DND-41 (cell line): ENCODE measurements around the gene GPRC5D.

Source experiments
- ATAC-seq: fragments of 200-7000 bp; cut with Tn5 transposase; 3 replicates; pipeline ENCODE4 v1.9.1; 2021; ENCODE audit warnings: low read depth; ENCODE audit not compliant: insufficient read depth
- DNase-seq: peaks from one replicate; pipeline ENCODE4 v3.0.0-alpha.2; 2020
- H2AFZ ChIP-seq: 2 replicates; pipeline ENCODE4 v1.6.0; 2012; ENCODE audit warnings: low read depth, low read length
- H3K27ac ChIP-seq: 2 replicates; pipeline ENCODE4 v1.5.1; 2012; ENCODE audit warnings: low read length, inconsistent platforms
- H3K27me3 ChIP-seq: fragments of 200-600 bp; sonication (generic); 2 replicates; pipeline ENCODE4 v1.6.0; 2012; ENCODE audit warnings: low read length, mild to moderate bottlenecking, inconsistent platforms; ENCODE audit not compliant: insufficient read depth, poor library complexity
- H3K36me3 ChIP-seq: 2 replicates; pipeline ENCODE4 v1.5.1; 2012; ENCODE audit warnings: low read length, inconsistent platforms; ENCODE audit not compliant: insufficient read depth
- H3K4me1 ChIP-seq: 2 replicates; pipeline ENCODE4 v1.5.1; 2012; ENCODE audit warnings: mild to moderate bottlenecking, low read length; ENCODE audit not compliant: insufficient read depth
- H3K4me2 ChIP-seq: 2 replicates; pipeline ENCODE4 v1.6.0; 2012; ENCODE audit warnings: mild to moderate bottlenecking, moderate library complexity, low read length, inconsistent platforms; ENCODE audit not compliant: insufficient read depth
- H3K4me3 ChIP-seq, 2 experiments: fragments of 200-600 bp in 1 of 2; shearing (Covaris generic) in 1 of 2; 2 replicates each; pipeline ENCODE4 v1.5.1; 2012 to 2016; ENCODE audit warnings: inconsistent platforms in 2 of 2, low read length in 2 of 2, mild to moderate bottlenecking in 2 of 2, low read depth in 1 of 2, moderate library complexity in 1 of 2
- H3K79me2 ChIP-seq: 2 replicates; pipeline ENCODE4 v1.6.0; 2012; ENCODE audit warnings: low read length, inconsistent platforms; ENCODE audit not compliant: insufficient read depth
- H3K9ac ChIP-seq: 2 replicates; pipeline ENCODE4 v1.6.0; 2012; ENCODE audit warnings: low read depth, mild to moderate bottlenecking, inconsistent platforms, low read length, moderate library complexity
- H3K9me3 ChIP-seq: 2 replicates; pipeline ENCODE4 v1.5.1; 2012; ENCODE audit warnings: low read length, moderate library complexity, mild to moderate bottlenecking, inconsistent platforms; ENCODE audit not compliant: insufficient read depth, severe bottlenecking
- H4K20me1 ChIP-seq: 2 replicates; pipeline ENCODE4 v1.6.0; 2012; ENCODE audit warnings: low read length; ENCODE audit not compliant: insufficient read depth
- CTCF ChIP-seq: IDR thresholded peaks from 2 replicates; pipeline ENCODE4 v1.5.1; 2012; ENCODE audit warnings: borderline replicate concordance, low read length, moderate library complexity, mild to moderate bottlenecking; ENCODE audit not compliant: poor library complexity, severe bottlenecking; ENCODE audit errors: extremely low read depth
- EZH2 ChIP-seq: IDR thresholded peaks from 3 replicates; pipeline ENCODE4 v1.6.1; 2012; ENCODE audit warnings: borderline replicate concordance, low read depth, mild to moderate bottlenecking, moderate library complexity, low read length, inconsistent platforms; ENCODE audit not compliant: severe bottlenecking

GPRC5D gene

GRCh38 chr12:12922191-12922616 is 29.8 kb downstream of the GPRC5D start:
- no peak overlapping the region for H3K4me2 ChIP-seq
- no peak for TF ChIP-seq CTCF
- no peak for TF ChIP-seq EZH2
- DNase-seq: no peak
- H3K79me2 ChIP-seq: no peaks in the 10 kb centered on the region
- no peak overlapping the region for H3K9ac ChIP-seq
- no peak overlapping the region for H3K27ac ChIP-seq
- H4K20me1 ChIP-seq: no peaks in the 10 kb centered on the region
- no peaks in the 10 kb centered on the region for H3K36me3 ChIP-seq
- no peak overlapping the region for H2AFZ ChIP-seq
- ATAC-seq: no peak
- H3K4me3 ChIP-seq: no peak overlapping the region
- peaks cover 5% of the 10 kb centered on the region for H3K27me3 ChIP-seq
- no peaks in the 10 kb centered on the region for H3K9me3 ChIP-seq
- no peaks in the 10 kb centered on the region for H3K4me1 ChIP-seq

- H3K27me3 ChIP-seq: peaks cover 10% of the 10 kb centered on the region
- H3K4me2 ChIP-seq: no peak overlapping the region
- H3K27ac ChIP-seq: no peak overlapping the region
- H3K4me3 ChIP-seq: no peak overlapping the region
- H3K4me1 ChIP-seq: no peaks in the 10 kb centered on the region
- H3K36me3 ChIP-seq: no peaks in the 10 kb centered on the region
- DNase-seq: no peak
- no peaks in the 10 kb centered on the region for H3K79me2 ChIP-seq
- no peak overlapping the region for H2AFZ ChIP-seq
- no peak for TF ChIP-seq CTCF
- no peak for TF ChIP-seq EZH2
- no peak for ATAC-seq
- H3K9ac ChIP-seq: no peak overlapping the region
- no peaks in the 10 kb centered on the region for H4K20me1 ChIP-seq
- no peaks in the 10 kb centered on the region for H3K9me3 ChIP-seq
These were observed 32.1 kb downstream of the GPRC5D start for GRCh38 chr12:12919666-12920435.

GRCh38 chr12:12918781-12919389 is 33.1 kb downstream of the GPRC5D start:
- Histone ChIP-seq H3K4me3 (no peak overlapping the region), H2AFZ (no peak overlapping the region), H3K27me3 (peaks cover 11% of the 10 kb centered on the region), H3K9me3 (no peaks in the 10 kb centered on the region), H3K4me1 (no peaks in the 10 kb centered on the region), H3K36me3 (no peaks in the 10 kb centered on the region), H3K4me2 (no peak overlapping the region), H3K9ac (no peak overlapping the region), H3K79me2 (no peaks in the 10 kb centered on the region), H3K27ac (no peak overlapping the region), H4K20me1 (no peaks in the 10 kb centered on the region)
- no peak for ATAC-seq
- TF ChIP-seq EZH2: no peak
- no peak for TF ChIP-seq CTCF
- DNase-seq: no peak
